ENCODE measurements around the gene FOSL2.

DNA sequence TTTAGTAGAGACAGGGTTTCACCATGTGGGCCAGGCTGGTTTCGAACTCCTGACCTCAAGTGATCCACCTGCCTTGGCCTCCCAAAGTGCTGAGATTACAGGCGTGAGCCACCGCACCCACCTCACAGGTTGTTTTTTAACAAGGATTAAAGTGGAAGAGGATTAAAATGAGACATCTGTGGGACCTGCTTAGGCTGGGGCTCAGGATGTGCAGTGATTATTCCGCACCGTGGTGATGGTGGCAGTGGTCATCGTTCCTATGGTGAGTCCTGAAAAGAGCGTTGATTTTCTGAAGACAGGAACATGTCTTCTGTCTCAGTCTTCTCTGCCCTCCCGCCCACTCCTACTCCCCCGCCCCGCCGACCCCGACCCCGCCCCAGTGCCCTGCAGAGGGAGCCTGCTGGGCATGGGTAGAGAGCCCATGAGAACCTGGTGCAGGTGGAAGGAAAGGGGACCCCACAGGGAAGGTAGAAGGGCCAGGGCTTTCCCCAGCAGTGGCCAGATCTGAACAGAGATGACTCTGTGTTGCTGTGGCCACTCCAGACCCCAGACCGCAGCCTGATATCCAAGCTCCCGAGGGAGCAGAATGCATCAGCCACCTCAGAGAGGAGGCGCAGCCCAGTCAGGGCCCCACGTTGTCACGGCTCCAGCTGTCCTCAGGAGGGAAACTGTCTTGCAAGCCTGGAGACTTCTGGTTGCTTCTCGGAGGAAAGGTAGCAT, 34.5 kb upstream of the FOSL2 start:
- TF ChIP-seq, protein P1, sequence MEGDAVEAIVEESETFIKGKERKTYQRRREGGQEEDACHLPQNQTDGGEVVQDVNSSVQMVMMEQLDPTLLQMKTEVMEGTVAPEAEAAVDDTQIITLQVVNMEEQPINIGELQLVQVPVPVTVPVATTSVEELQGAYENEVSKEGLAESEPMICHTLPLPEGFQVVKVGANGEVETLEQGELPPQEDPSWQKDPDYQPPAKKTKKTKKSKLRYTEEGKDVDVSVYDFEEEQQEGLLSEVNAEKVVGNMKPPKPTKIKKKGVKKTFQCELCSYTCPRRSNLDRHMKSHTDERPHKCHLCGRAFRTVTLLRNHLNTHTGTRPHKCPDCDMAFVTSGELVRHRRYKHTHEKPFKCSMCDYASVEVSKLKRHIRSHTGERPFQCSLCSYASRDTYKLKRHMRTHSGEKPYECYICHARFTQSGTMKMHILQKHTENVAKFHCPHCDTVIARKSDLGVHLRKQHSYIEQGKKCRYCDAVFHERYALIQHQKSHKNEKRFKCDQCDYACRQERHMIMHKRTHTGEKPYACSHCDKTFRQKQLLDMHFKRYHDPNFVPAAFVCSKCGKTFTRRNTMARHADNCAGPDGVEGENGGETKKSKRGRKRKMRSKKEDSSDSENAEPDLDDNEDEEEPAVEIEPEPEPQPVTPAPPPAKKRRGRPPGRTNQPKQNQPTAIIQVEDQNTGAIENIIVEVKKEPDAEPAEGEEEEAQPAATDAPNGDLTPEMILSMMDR (conservative IDR thresholded peaks at IDR 0.05 in 1 of 2, IDR thresholded peaks at IDR 0.05 in 1 of 2; ENCODE audit: extremely low read depth in 1 of 2, insufficient read depth in 1 of 2, low read depth in 1 of 2, low read length in 2 of 2) = no peak
- TF ChIP-seq EZH2 (IDR thresholded peaks at IDR 0.05; ENCODE audit: borderline replicate concordance, low read length) = no peak

All from mammary epithelial cell (primary cell).